ENCODE results near the gene NAV3.

DNA sequence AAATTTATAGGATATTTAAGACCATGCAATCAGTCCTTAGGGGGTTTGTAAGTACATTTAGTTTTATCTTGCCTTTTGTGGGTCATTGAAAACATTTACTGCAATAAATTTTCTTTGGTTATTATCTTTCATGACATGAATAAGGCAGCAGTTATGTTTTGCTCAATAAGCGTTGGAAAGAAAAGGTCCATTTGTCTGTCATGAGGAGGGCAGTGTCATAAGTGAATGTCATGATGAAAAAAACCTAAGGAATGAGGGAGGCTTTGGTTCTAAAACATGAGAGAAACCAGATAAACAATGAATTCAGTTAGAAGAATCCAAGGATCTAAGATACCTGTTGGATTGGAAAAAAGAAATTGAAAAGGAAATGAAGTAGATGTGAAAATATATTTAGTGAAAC lies 209.4 kb downstream of the NAV3 start:
- TF ChIP-seq, protein P1, sequence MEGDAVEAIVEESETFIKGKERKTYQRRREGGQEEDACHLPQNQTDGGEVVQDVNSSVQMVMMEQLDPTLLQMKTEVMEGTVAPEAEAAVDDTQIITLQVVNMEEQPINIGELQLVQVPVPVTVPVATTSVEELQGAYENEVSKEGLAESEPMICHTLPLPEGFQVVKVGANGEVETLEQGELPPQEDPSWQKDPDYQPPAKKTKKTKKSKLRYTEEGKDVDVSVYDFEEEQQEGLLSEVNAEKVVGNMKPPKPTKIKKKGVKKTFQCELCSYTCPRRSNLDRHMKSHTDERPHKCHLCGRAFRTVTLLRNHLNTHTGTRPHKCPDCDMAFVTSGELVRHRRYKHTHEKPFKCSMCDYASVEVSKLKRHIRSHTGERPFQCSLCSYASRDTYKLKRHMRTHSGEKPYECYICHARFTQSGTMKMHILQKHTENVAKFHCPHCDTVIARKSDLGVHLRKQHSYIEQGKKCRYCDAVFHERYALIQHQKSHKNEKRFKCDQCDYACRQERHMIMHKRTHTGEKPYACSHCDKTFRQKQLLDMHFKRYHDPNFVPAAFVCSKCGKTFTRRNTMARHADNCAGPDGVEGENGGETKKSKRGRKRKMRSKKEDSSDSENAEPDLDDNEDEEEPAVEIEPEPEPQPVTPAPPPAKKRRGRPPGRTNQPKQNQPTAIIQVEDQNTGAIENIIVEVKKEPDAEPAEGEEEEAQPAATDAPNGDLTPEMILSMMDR (IDR thresholded peaks at IDR 0.05), result no peak
- TF ChIP-seq EP300 (IDR thresholded peaks at IDR 0.05) (no peak), POLR2A (IDR thresholded peaks at IDR 0.05) (no peak), POLR2AphosphoS5 (IDR thresholded peaks at IDR 0.05) (no peak)

All from sigmoid colon (tissue), 4 donors.